Measurements from ENCODE around the gene FAM171A1.
"Not testable (repeated sequence)": the region's sequence is repeated elsewhere in the genome, so short reads cannot be mapped to it uniquely, and the experiment has no call there.

Gene FAM171A1

DNA sequence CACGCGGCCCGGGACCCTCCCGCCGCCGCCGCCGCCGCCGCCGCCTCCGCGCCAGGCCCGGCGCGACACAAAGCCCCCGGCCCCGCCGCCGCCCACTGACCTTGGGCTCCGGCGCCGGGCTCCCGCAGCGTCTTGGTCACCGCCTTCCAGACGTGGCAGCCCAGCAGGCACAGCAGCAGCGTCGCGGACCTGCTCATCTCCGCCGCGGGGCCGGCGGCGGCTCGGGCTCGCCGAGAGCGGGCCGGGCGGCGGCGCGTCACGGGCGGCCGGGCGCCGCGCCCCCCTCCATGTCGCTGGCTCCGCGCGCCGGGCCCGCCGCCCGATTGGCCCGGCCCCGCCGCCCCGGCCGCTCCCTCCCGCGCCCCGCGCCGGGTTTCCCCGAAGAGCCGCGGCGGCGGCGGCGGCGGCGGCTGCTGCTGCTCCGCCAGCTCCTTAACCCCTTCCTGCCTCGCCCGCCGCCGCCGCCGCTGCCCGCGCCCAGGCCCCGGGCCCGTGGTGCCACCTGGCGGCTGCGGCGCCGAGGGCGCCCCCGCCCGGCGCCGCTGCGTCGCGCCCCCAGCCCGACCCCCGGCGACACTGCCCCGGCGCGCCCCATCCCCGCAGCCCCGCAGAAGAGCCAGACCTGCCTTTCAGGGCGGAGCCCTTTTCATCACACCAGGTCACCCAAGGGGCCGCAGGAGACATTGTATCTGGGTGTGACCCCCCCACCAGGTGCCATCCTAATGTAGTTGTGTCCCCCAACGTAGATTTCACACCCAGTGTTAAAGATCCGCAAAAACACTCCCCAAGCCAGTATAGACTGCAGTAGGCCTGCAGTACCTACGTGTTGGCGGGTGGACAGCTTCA, at the start of gene FAM171A1:
Gene FAM171A1 (minus strand): TSS at position 434 of the 846 bp plus-strand sequence. CDS start 237 bp downstream, at position 197.
- peak; percentile 59 for DNase-seq (ENCODE audit: low spot score)

- no peak for DNase-seq (ENCODE audit: low spot score)
Measured at GRCh38 chr10:15420858-15421257, 49.8 kb upstream of the FAM171A1 start.

- peak; percentile 52 for DNase-seq (ENCODE audit: low spot score)
Measured at GRCh38 chr10:15419279-15419874, 48.3 kb upstream of the FAM171A1 start.

DNA sequence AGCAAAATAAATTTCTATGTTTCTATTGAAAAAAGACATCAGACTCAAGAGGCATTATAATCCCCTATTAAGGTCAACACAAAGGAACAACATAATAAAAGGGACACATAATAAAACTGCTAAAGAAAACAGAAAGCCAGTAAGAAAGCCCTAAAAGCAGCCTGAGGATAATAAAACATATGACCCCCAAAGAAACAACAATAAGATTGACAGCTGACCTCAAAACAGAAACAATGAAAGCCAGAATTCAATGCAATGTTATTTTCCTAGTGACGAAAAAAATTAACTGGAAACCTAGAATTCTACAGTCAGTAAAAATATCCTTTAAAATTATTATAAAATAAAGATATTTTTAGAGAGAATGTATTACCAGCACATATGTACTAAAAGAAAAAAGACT, 44.9 kb upstream of the FAM171A1 start:
- no peak for DNase-seq (ENCODE audit: low spot score)

DNA sequence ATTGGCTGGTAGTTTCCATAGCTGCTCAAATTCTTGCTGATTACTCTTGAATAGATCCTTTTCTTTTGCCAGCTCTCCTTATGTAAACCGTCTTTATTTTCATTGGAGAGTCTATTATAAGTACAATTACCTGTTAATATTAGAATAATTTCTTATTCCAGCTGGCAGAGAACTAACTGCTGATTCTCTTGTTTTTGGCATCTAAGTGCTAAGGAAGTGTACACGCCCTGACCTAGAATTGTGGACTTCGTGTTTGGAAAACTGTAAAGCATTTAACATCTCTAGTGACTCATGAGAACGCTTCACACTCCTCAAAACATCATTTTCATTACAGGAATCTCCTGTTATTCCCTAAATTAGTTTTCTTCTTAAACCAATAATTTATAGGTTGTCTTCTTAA, 39.9 kb upstream of the FAM171A1 start:
- no peak for DNase-seq (ENCODE audit: low spot score)

DNA sequence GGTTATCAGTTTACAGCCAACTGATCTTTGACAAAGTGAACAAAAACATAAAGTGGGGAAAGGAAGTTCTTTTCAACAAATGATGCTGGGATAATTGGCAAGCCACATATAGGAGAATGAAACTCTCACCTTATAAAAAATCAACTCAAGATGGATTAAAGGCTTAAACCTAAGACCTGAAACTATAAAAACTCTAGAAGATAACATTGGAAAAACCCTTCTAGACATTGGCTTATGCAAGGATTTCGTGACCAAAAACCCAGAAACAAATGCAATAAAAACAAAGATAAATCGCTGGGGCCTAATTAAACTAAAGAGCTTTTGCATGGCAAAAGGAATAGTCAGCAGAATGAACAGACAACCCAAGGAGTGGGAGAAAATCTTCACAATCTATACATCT, 38.3 kb upstream of the FAM171A1 start:
- DNase-seq (ENCODE audit: low spot score) = not testable (repeated sequence)

DNA sequence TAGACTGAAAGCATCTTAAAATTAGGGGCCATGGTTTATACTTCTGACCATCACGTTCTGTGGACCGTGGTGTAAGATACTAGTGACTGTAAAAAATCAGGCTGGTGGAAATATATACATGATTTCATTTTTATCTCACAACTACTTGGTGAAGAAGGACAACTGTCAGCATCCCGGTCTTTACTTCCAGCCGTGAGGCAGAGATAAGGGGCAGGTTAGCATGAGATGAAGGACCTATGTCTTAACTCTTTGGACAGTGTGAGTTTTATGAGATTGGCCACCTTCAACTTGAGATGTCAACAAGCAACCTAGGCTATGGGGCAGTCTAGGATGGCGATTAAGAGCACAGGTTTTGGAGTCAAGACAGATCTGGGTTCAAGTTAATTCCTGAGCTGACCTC, 37.5 kb upstream of the FAM171A1 start:
- DNase-seq (ENCODE audit: low spot score) = no peak

DNA sequence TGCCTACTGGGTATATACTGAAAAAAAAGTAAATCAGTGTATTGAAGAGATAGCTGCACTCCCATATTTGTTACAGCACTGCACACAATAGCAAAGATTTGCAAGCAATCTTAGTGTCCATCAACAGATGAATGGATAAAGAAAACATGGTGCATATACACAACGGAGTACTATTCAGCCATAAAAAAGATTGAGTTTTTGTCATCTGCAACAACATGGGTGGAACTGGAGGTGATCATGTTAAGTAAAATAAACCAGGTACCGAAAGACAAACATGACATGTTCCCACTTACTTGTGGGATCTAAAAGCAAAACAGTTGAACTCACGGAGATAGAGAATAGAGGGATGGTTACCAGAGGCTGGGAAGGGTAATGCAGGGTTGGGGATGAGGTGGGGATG, 34.2 kb upstream of the FAM171A1 start:
- DNase-seq (ENCODE audit: low spot score) = no peak

DNA sequence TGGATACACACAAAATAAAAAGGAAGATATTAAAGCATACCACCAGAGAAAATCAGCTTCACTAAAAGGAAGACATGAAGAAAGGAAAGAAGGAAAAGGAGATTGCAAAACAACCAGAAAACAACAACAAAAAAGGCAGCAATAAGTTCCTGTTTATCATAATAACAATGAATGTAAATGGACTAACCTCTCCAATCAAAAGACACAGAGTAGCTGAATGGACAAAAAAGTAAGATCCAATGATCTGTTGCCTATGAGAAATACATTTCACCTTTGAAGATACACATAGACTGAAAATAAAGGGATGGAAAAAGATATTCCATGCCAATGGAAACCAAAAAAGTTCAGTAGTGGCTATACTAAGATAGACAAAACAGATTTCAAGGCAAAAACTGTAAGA, 30.3 kb upstream of the FAM171A1 start:
- no peak for DNase-seq (ENCODE audit: low spot score)

DNA sequence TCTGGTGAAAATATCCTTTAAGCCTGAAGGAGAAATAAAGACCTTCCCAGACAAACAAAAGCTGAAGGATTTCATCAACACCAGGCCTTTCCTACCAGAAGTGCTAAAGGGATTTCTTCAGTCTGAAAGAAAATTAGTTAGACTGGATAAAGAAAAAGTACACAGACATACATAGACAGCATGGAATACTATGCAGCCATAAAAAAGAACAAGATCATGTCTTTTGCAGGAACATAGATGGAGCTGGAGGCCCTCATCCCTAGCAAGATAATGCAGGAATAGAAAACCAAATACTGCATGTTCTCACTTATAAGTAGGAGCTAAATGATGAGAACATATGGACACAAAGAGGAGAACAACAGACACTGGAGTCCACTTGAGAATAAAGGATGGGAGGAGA, 29.4 kb upstream of the FAM171A1 start:
- DNase-seq (ENCODE audit: low spot score) = not testable (repeated sequence)

- no peak for DNase-seq (ENCODE audit: low spot score)
Measured at GRCh38 chr10:15399060-15399661, 28.1 kb upstream of the FAM171A1 start.

- DNase-seq (ENCODE audit: low spot score) = no peak
Measured at GRCh38 chr10:15395935-15396334, 24.8 kb upstream of the FAM171A1 start.

GRCh38 chr10:15393139-15393825, 22.2 kb upstream of the FAM171A1 start:
- DNase-seq (ENCODE audit: low spot score) = no peak

- no peak for DNase-seq (ENCODE audit: low spot score)
Measured at GRCh38 chr10:15391491-15391890, 20.4 kb upstream of the FAM171A1 start.

- not testable (repeated sequence) for DNase-seq (ENCODE audit: low spot score)
Measured at GRCh38 chr10:15388172-15388571, 17.1 kb upstream of the FAM171A1 start.

GRCh38 chr10:15387021-15387420, 15.9 kb upstream of the FAM171A1 start:
- peak; percentile 15 for DNase-seq (ENCODE audit: low spot score)

DNA sequence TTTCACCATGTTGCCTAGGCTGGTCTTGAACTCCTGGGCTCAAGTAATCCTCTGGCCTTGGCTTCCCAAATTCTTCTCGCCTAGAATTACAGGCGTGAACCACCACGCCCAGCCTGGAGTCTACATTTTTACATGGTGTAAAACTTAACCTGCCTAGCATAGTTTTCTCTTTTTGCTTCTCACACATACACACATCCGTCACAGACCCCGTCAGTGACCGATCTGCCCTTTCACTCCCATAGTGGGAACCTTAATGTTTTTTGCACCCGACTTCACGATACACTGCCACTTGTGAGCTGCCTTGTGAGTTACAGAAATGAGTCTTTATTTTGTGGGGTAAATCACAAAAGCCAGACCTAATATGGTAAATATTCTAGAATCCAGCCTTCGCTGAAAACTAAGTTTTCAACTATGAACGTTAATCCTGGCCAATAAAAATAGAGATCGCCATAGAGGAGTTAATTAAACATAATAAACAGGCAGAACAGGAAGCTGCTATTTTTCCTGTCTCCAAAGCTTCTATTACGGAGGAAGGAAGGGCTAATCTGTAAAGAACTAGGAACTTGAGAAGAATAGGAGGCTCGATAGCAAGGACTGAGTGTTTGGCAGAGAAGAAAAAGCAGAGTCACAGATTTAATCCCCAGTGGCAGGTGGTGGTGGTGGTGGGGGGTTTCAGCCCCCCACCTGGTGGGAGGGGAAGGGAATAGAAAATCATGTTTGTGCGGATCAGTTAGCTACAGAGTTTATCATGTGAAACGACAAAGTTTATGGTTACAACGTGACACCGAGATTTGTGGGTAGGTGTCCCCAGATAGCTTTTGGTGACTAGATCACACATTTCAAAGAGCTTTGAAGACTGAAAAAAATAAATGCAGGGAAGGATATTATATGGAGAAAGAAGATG, 14.7 kb upstream of the FAM171A1 start:
- DNase-seq (ENCODE audit: low spot score) = no peak

DNA sequence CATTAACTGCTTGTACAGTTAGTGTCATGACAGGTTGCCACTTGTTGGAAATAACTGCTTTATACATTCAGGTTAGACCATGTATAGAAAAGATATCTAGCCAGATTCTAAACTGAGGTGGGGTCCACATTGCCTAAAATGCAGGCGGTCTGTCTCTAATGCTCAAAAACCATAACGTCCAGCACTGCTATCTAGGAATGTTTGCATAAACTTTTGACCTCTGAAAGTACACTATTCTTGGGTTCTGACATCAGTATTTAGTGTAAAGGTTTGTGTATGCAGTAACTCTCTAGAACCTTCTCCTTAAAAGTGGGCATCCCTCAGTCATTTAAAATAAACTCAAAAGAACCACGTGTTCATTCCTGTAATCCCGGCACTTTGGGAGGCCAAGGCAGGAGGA, 10.3 kb upstream of the FAM171A1 start:
- DNase-seq (ENCODE audit: low spot score) = no peak

GRCh38 chr10:15379078-15379477, 8.0 kb upstream of the FAM171A1 start:
- DNase-seq (ENCODE audit: low spot score) = peak; percentile 12

DNA sequence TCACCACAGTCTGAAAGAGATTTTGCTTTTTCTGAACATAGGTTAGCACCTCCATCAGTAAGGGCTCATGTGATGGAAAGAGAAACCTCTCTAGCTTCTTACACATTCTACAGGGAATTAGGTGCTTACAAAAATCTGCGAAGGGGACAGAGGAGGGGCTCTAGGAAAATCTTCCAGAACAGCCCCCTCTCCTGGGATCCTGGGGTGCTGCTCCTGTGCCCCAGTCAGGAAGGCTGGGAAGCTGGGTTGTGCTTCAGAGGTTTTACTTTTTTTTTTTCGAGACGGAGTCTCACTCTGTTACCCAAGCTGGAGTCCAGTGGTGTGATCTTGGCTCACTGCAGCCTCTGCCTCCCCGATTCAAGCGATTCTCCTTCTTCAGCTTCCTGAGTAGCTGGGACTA, 7.5 kb upstream of the FAM171A1 start:
- no peak for DNase-seq (ENCODE audit: low spot score)

GRCh38 chr10:15374566-15374965, 3.5 kb upstream of the FAM171A1 start:
- DNase-seq (ENCODE audit: low spot score) = no peak

Measured in Ammon's horn (tissue), 1 donor.